ENCODE measurements around the gene MMP15.
A peak's percentile ranks its signal among the peaks of the same experiment; 100 is the strongest.

MMP15 gene

GRCh38 chr16:57996406-57997175, 29.0 kb upstream of the MMP15 start:
- H3K4me3 ChIP-seq (replicated peaks; ENCODE audit: low read depth, low read length): no peak overlapping the region
- TF ChIP-seq CTCF (IDR thresholded peaks at IDR 0.05; ENCODE audit: low read depth, low read length, missing control alignments): no peak
- no peak for DNase-seq (ENCODE audit: extremely low read depth, low read depth)

GRCh38 chr16:57997176-57997527, 28.4 kb upstream of the MMP15 start:
- DNase-seq (ENCODE audit: extremely low read depth, low read depth): no peak
- no peak for TF ChIP-seq CTCF (IDR thresholded peaks at IDR 0.05; ENCODE audit: low read depth, low read length, missing control alignments)
- H3K4me3 ChIP-seq (replicated peaks; ENCODE audit: low read depth, low read length): no peak overlapping the region

GRCh38 chr16:57997528-57998265, 27.9 kb upstream of the MMP15 start:
- no peak for TF ChIP-seq CTCF (IDR thresholded peaks at IDR 0.05; ENCODE audit: low read depth, low read length, missing control alignments)
- H3K4me3 ChIP-seq (replicated peaks; ENCODE audit: low read depth, low read length): no peak overlapping the region
- DNase-seq (ENCODE audit: extremely low read depth, low read depth): no peak

- no peak for TF ChIP-seq CTCF (IDR thresholded peaks at IDR 0.05; ENCODE audit: low read depth, low read length, missing control alignments)
- H3K4me3 ChIP-seq (replicated peaks; ENCODE audit: low read depth, low read length): no peak overlapping the region
- DNase-seq (ENCODE audit: extremely low read depth, low read depth): no peak
Observed at GRCh38 chr16:57998486-57998885, 27.1 kb upstream of the MMP15 start.

GRCh38 chr16:57998992-57999365, 26.6 kb upstream of the MMP15 start:
- TF ChIP-seq CTCF (IDR thresholded peaks at IDR 0.05; ENCODE audit: low read depth, low read length, missing control alignments): no peak
- no peak for DNase-seq (ENCODE audit: extremely low read depth, low read depth)
- H3K4me3 ChIP-seq (replicated peaks; ENCODE audit: low read depth, low read length): peak overlapping the region; percentile 54

- no peak for TF ChIP-seq CTCF (IDR thresholded peaks at IDR 0.05; ENCODE audit: low read depth, low read length, missing control alignments)
- no peak for DNase-seq (ENCODE audit: extremely low read depth, low read depth)
- H3K4me3 ChIP-seq (replicated peaks; ENCODE audit: low read depth, low read length): peak overlapping the region; percentile 54
Observed at GRCh38 chr16:57999366-57999970, 26.1 kb upstream of the MMP15 start.
